K562 (cell line): ENCODE results near the gene CYSTM1. TPM values are rescaled to one million over a fixed set of nuclear protein-coding genes. Genes with fewer than 3 reads are reported as not detected.

Experiments used
- BRD4 ChIP-seq: fragments of 200-600 bp; sonication (generic); IDR thresholded peaks from 2 replicates; pipeline ENCODE4 v1.6.1; 2017; ENCODE audit warnings: inconsistent platforms
- CBFA2T3 ChIP-seq: fragments of 450-650 bp; IDR thresholded peaks from 2 replicates; pipeline ENCODE4 v1.6.1; 2017
- ETV5 ChIP-seq: sonication (generic); formaldehyde crosslinking; IDR thresholded peaks from 2 replicates; pipeline ENCODE4 v1.4.0; 2020; ENCODE audit warnings: low read depth, mild to moderate bottlenecking, missing genetic modification reagents
- HDGF ChIP-seq: fragments of 450-650 bp; IDR thresholded peaks from 2 replicates; pipeline ENCODE4 v1.6.1; 2016
- KDM1A ChIP-seq, 2 experiments: fragments of 450-650 bp; IDR thresholded peaks; 2 replicates each; pipeline ENCODE4 v1.6.1; 2016; ENCODE audit warnings: mild to moderate bottlenecking in 2 of 2
- KLF16 ChIP-seq: IDR thresholded peaks from 2 replicates; pipeline ENCODE4 v1.6.1; 2016; ENCODE audit warnings: antibody characterized with exemption
- MYBL2 ChIP-seq, 2 experiments: fragments of 450-650 bp in 1 of 2; sonication (generic) in 1 of 2; formaldehyde crosslinking in 1 of 2; IDR thresholded peaks; 2 replicates each; pipeline versions ENCODE4 v1.6.1 to v1.8.1; 2017 to 2022; ENCODE audit warnings: borderline replicate concordance in 1 of 2, inconsistent platforms in 1 of 2, low read depth in 1 of 2, mild to moderate bottlenecking in 1 of 2, missing genetic modification reagents in 1 of 2, moderate library complexity in 1 of 2
- RBFOX2 ChIP-seq: fragments of 200-400 bp; formaldehyde crosslinking; IDR thresholded peaks from 2 replicates; pipeline ENCODE4 v1.6.1; 2017; ENCODE audit warnings: low read depth, mild to moderate bottlenecking, low read length, moderate library complexity
- SRSF3 ChIP-seq: fragments of 200-400 bp; formaldehyde crosslinking; IDR thresholded peaks from 2 replicates; pipeline ENCODE4 v1.6.1; 2016; ENCODE audit warnings: mild to moderate bottlenecking, low read length, moderate library complexity; ENCODE audit not compliant: insufficient read depth
- TEAD2 ChIP-seq: fragments of 450-650 bp; IDR thresholded peaks from 2 replicates; pipeline ENCODE4 v1.6.1; 2016; ENCODE audit warnings: missing genetic modification characterization, control low read depth, missing compliant biosample characterization
- TFAP4 ChIP-seq: sonication (generic); formaldehyde crosslinking; IDR thresholded peaks from 2 replicates; pipeline ENCODE4 v1.8.0; 2022; ENCODE audit warnings: missing genetic modification reagents, mild to moderate bottlenecking, moderate library complexity, borderline replicate concordance
- THAP7 ChIP-seq: fragments of 250-450 bp; sonication (Bioruptor Pico); IDR thresholded peaks from 2 replicates; pipeline ENCODE4 v1.5.0; 2021
- XRCC4 ChIP-seq: IDR thresholded peaks from one replicate; pipeline ENCODE4 v1.6.1; 2011; ENCODE audit not compliant: insufficient read depth, insufficient read length; ENCODE audit errors: extremely low read depth
- ZKSCAN3 ChIP-seq: fragments of 250-450 bp; sonication (Bioruptor Pico); IDR thresholded peaks from 2 replicates; pipeline ENCODE4 v1.4.0; 2020
- ZNF121 ChIP-seq: sonication (generic); formaldehyde crosslinking; conservative IDR thresholded peaks from 2 replicates; pipeline ENCODE4 v1.8.0; 2022; ENCODE audit warnings: missing genetic modification reagents
- ZNF23 ChIP-seq: fragments of 250-450 bp; sonication (Bioruptor Pico); IDR thresholded peaks from 2 replicates; pipeline ENCODE4 v1.4.0; 2020; ENCODE audit warnings: mild to moderate bottlenecking
- ZNF280B ChIP-seq: fragments of 250-450 bp; sonication (Bioruptor Pico); IDR thresholded peaks from 2 replicates; pipeline ENCODE4 v1.5.1; 2021; ENCODE audit warnings: mild to moderate bottlenecking
- ZNF282 ChIP-seq: sonication (generic); formaldehyde crosslinking; IDR thresholded peaks from 2 replicates; pipeline ENCODE4 v1.8.1; 2023; ENCODE audit warnings: missing genetic modification reagents
- ZNF436 ChIP-seq: fragments of 250-450, 450-650 bp; sonication (Bioruptor Pico); formaldehyde crosslinking; IDR thresholded peaks from 2 replicates; pipeline ENCODE4 v1.7.0; 2020; ENCODE audit warnings: mild to moderate bottlenecking
- polyA plus RNA-seq, 8 experiments: library from polyadenylated mRNA; depleted of rRNA in 4 of 8; stranded (reverse) in 5 of 8; unstranded in 3 of 8; fragments of >200 nt; fragmentation: Nextera tagmentation in 2 of 8; fragmentation: Illumina TruSeq in 1 of 8; extraction: Ambion mirVana in 2 of 8; extraction: Trizol in 1 of 8; gene quantifications; 2 replicates each; pipeline versions ENCODE4 v1.2.1 to v1.2.3, GENCODE V29; 2011 to 2014; ENCODE audit warnings: inconsistent platforms in 1 of 8, missing spikeins in 1 of 8
- total RNA-seq, 7 experiments: library from RNA; depleted of rRNA in 6 of 7; stranded (reverse); fragments of >200 nt in 6 of 7; fragmentation: Illumina TruSeq in 2 of 7; extraction: Trizol in 2 of 7; gene quantifications; 2 replicates each; pipeline versions ENCODE4 v1.2.1 to v1.2.3, GENCODE V29; 2011 to 2021; ENCODE audit warnings: low replicate concordance in 1 of 7
- TF ChIP-seq, protein P1 (sequence below): fragments of 250-450 bp; sonication (Bioruptor Pico); IDR thresholded peaks from 2 replicates; pipeline ENCODE4 v1.8.0; 2021; ENCODE audit warnings: moderate library complexity, mild to moderate bottlenecking, inconsistent platforms
- TF ChIP-seq, protein P2 (sequence below): IDR thresholded peaks from 2 replicates; pipeline ENCODE4 v1.6.1; 2014; ENCODE audit warnings: antibody characterized with exemption

CYSTM1 gene
- total and polyA plus RNA-seq, 9 of the 15 experiments (the other 6 are each of a cell fraction or from before 2014, with no cell fraction given), result 76.1 to 422 (median 108) TPM

DNA sequence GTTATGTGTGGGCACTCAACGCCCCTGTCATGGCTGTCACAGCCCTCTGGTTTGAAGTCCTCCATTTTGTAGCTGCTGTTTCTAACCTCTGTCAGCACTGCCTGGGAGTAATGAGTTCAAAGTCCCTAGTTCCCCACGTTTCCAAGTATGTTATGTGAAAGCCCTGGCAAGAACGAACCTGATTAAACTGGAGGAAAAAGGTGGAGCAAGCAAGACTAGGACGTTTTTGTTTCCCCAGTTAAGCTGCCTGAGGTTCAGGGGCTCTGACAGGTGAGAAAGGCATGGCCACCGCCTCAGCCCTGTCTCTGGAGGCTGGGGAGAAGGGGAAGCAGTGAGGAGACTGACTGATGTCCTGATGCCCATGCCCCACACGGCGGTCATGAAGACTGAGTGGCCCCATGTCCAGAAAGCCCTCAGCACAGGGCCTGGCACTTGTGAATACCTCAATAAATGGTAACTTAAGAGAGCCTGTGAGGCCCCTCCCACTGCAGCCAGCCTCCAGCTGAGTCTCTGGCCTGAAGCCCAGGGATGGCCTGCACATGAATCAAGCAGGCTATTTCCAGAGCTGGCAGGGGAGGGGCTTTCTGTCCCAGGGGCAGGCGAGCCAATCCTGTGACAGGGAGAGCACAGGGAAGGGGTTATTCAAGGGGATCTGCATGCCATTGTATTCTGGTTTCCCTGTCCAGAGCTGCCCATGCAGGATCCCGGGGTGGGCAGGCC is 66.2 kb downstream of the CYSTM1 start (continued):
- TF ChIP-seq ZNF280B (CRISPR knock-in tag) (no peak), ZNF23 (CRISPR knock-in tag) (no peak), SRSF3 (no peak), THAP7 (CRISPR knock-in tag) (no peak), ZNF121 (CRISPR knock-in tag) (no peak), CBFA2T3 (no peak), KLF16 (no peak), RBFOX2 (no peak), ETV5 (CRISPR knock-in tag) (no peak), HDGF (no peak), BRD4 (no peak), KDM1A (IDR thresholded peaks at IDR 0.05) (no peak), MYBL2 (IDR thresholded peaks at IDR 0.05; ENCODE audit: low read depth) (no peak), MYBL2 (CRISPR knock-in tag; IDR thresholded peaks at IDR 0.05; ENCODE audit: borderline replicate concordance) (no peak), ZNF436 (no peak), ZNF282 (CRISPR knock-in tag) (no peak), TFAP4 (peak; percentile 98), TEAD2 (no peak), ZKSCAN3 (CRISPR knock-in tag) (no peak), XRCC4 (no peak)
- TF ChIP-seq, protein P1, sequence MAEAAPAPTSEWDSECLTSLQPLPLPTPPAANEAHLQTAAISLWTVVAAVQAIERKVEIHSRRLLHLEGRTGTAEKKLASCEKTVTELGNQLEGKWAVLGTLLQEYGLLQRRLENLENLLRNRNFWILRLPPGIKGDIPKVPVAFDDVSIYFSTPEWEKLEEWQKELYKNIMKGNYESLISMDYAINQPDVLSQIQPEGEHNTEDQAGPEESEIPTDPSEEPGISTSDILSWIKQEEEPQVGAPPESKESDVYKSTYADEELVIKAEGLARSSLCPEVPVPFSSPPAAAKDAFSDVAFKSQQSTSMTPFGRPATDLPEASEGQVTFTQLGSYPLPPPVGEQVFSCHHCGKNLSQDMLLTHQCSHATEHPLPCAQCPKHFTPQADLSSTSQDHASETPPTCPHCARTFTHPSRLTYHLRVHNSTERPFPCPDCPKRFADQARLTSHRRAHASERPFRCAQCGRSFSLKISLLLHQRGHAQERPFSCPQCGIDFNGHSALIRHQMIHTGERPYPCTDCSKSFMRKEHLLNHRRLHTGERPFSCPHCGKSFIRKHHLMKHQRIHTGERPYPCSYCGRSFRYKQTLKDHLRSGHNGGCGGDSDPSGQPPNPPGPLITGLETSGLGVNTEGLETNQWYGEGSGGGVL, result no peak
- TF ChIP-seq, protein P2, sequence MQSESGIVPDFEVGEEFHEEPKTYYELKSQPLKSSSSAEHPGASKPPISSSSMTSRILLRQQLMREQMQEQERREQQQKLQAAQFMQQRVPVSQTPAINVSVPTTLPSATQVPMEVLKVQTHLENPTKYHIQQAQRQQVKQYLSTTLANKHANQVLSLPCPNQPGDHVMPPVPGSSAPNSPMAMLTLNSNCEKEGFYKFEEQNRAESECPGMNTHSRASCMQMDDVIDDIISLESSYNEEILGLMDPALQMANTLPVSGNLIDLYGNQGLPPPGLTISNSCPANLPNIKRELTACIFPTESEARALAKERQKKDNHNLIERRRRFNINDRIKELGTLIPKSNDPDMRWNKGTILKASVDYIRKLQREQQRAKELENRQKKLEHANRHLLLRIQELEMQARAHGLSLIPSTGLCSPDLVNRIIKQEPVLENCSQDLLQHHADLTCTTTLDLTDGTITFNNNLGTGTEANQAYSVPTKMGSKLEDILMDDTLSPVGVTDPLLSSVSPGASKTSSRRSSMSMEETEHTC, result no peak
